ENCODE results near the gene YIF1B.

Gene YIF1B

GRCh38 chr19:38331728-38332127 lies 16.0 kb upstream of the YIF1B start:
- DNase-seq, result no peak

DNA sequence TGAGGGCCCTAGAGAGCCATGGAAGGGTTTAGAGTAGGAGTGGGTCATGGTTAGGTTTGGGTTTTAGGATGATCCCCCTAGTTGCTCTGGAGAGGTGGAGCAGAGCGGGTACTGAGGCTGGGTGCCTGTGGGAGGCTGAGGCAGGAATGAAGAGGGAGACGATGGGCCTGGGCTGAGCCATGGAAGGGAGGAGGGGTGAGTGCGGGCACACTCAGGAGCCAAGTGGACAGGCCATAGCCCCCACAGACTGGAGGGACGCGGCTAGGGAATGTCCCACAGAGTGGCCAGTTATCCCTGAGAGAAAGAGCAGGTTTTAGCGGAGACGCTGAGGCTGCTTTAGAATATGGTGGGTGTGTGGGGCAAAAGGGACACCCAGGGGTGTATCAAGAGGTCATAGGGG lies 13.9 kb upstream of the YIF1B start:
- no peak for DNase-seq

DNA sequence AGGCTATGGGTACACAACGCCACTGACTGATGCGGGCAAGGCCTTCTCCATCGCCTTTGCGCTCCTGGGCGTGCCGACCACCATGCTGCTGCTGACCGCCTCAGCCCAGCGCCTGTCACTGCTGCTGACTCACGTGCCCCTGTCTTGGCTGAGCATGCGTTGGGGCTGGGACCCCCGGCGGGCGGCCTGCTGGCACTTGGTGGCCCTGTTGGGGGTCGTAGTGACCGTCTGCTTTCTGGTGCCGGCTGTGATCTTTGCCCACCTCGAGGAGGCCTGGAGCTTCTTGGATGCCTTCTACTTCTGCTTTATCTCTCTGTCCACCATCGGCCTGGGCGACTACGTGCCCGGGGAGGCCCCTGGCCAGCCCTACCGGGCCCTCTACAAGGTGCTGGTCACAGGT lies 10.8 kb upstream of the YIF1B start:
- DNase-seq, result no peak

GRCh38 chr19:38324431-38324830 lies 8.7 kb upstream of the YIF1B start:
- DNase-seq, result no peak

GRCh38 chr19:38323291-38323690 lies 7.5 kb upstream of the YIF1B start:
- DNase-seq, result no peak

DNA sequence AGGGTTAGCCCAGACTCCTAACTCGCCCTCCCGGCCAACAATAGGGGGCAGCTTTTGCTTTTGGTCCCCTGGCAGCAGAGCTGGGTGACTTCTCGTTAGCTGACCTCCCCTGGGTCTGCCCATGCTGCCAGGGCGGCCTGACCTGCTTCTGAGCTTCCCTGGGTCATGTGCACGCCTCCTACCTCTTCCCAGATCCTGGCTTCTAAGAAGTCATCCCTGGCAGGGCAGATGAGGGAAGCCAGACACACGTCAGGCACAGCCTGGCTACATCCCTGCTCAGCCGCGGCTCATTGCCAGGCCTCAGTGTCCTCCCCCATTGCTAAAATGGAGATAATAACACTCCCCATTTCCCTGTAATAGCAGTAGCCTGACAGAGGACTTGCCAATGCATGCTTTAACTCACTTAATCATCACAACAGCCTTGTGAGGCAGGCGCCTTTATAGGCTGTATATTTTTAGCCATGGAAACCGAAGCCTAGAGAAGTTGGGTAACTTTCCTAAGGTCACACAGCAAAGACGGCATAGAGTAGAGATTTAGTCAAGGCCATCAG lies 6.0 kb upstream of the YIF1B start:
- peak; percentile 37 for DNase-seq

DNA sequence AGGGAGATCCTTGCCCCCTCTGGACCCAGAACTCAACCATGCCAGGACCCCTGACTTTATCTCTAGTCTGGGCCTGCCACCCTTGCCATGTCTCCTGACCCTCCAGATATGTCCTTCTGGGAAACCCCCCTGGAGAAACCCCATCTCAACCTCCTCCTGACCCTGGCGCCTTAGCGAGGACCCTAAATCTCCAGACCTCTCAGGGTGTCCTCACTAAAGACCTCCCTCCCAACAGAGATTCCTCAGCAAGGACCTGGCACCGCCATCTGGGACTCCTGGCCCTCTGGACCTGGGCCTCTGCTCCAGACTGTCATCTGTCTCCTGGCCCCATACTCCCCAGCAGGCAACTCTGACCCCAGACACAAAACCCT lies 5.2 kb upstream of the YIF1B start:
- DNase-seq, result no peak

DNA sequence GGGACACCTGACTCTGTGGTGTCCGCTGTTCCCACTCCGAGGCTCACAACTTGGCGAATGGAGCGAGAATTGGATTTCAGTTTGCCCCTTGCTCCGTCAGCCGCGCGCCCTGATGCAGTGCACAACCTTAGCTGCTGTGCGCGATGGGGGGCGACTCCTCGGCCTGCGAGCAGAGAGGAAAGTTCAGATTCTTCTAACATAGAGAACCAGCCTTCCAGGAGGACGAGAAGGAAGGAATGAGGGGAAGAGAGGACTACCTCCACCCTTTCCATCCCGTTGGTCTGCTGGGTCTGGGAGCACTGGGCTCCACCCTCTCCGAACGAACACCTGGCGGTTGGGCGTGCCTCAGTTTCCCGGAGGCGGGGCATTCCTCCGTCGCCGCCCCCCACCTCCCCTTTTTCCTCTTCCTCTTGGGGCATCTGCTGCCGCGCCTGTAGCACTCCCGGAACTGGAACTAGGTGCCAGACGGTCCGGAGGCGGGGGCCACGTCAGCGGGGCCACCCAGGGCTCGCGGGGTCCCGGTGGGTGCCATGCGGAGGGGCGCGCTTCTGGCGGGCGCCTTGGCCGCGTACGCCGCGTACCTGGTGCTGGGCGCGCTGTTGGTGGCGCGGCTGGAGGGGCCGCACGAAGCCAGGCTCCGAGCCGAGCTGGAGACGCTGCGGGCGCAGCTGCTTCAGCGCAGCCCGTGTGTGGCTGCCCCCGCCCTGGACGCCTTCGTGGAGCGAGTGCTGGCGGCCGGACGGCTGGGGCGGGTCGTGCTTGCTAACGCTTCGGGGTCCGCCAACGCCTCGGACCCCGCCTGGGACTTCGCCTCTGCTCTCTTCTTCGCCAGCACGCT lies 3.9 kb upstream of the YIF1B start, which contains the start of gene KCNK6:
Gene KCNK6, plus strand, starts transcription at position 425 of the 838 bp plus-strand sequence. Its CDS starts 106 bp downstream, at position 531.
- peak; percentile 68 for DNase-seq

DNA sequence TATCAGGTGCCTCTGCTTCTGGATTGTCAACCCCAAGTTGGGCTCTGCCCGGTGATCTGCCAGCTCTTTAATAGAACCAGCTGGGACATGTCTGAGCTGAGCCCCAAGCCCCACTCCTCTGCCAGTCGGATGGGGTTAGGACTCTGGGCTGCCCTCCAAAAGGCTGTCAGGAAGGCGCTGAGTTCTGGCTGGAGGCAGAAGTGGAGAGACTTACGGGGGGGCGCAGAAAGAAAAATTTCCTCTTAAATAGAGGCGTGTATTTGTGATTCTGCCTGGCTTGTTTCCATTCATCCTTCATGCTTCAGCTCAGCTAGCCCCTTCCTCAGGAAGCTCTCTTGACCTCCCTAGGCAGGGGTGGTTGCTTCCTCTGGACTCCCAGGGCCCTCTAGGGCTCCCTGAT lies 2.9 kb upstream of the YIF1B start:
- DNase-seq, result no peak

GRCh38 chr19:38317104-38317612 lies 1.4 kb upstream of the YIF1B start:
- peak; percentile 95 for DNase-seq

GRCh38 chr19:38316477-38317067 lies 825 bp upstream of the YIF1B start:
- no peak for DNase-seq

DNA sequence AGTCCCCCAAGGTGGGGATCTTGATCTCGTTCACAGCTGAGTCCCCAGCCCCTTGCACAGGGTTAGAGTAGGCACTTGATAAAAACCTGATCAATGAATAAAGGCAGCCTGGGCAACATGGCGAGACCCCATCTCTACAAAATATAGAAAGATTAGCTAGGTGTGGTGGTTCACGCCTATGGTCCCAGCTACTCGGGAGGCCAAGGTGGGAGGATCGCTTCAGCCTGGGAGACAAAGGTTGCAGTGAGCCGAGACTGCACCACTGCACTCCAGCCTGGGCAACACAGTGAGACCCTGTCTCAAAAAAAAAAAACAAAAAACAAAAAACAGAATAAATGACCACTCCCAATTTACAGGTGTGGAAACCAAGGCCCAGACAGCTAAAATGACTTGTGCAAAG lies 4.8 kb downstream of the YIF1B start:
- DNase-seq, result no peak

- no peak for DNase-seq
These were observed 5.5 kb downstream of the YIF1B start for GRCh38 chr19:38310279-38310670.

DNA sequence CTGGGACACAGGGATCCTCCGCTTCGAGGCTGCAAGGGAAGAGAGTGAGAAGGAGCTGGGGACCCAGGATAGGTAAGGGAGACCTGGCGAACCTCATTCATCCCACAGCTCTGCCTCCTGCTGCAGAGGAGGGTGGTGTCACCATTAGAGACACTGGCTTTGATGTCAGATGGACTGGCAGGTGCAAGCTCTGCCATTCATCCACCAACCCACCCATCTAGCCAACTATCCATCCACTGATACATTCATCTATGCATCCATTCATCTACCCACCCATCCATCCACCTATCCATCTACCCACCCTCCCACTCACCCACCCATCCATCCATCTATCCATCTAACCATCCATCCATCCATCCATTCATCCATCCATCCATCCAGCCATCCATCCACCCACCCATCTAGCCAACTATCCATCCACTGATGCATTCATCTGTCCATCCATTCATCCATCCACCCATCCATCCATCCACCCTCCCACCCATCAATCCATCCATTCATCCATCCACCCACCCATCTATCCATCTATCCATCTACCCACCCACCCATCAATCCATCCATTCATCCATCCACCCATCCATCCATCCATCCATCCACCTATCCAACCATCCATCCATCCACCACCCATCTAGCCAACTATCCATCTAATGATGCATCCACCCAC lies 6.0 kb downstream of the YIF1B start:
- no peak for DNase-seq

GRCh38 chr19:38308926-38309614 lies 6.7 kb downstream of the YIF1B start:
- no peak for DNase-seq

GRCh38 chr19:38308006-38308766 lies 7.6 kb downstream of the YIF1B start:
- no peak for DNase-seq

DNA sequence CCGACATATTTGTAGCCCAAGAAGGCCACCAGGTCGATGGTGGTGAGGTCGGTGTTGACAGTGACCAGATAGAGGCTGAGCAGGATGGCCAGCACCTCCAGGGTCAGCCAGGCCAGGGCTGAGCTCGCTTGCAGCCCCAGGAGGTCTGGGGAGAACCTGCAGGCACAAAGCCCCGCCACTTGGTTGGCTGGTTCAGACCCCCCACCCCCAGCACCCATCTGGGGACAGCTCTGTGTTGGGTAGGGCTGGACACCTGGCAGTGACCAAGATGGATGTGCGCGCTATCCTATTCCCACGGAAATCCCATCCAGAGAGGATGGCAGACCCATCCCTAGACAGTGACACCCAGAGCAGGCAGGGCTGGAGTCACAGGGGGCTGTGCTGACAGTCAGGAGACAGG lies 8.2 kb downstream of the YIF1B start:
- DNase-seq, result no peak

DNA sequence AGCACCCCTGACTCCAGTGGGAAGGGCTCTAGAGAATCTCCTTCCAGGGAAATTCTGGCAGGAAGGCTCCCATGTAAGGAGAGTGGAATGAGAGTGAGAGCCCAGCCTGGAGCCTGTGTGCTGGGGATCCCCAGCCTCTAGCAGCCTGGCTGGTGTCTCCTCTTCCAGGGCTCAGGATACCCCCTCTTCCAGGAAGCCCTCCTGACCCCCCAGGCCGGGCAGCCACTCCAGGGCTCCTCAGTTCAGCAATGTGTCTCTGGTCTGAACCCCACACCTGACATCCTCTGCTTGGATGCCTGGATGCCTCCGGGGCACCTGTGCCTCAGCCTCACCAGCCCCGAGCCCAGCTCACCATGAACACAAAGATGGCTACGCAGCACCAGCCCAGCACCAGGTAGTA lies 8.7 kb downstream of the YIF1B start:
- no peak for DNase-seq

DNA sequence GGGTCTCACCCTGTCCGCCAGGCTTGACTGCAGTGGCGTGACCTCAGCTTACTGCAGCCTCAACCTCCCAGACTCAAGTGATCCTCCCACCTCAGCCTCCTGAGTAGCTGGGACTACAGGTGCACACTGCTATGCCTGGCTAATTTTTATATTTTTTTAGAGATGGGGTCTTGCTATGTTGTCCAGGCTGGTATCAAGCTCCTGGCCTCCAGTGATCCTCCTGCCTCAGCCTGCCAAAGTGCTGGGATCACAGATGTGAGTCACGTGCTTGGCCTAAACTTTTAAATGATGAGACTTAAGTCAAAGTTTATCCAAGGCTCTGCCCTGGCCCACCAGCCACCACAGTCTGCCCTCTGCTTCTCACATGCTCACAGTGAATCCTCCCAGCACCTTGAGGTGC lies 9.5 kb downstream of the YIF1B start:
- DNase-seq, result no peak

DNA sequence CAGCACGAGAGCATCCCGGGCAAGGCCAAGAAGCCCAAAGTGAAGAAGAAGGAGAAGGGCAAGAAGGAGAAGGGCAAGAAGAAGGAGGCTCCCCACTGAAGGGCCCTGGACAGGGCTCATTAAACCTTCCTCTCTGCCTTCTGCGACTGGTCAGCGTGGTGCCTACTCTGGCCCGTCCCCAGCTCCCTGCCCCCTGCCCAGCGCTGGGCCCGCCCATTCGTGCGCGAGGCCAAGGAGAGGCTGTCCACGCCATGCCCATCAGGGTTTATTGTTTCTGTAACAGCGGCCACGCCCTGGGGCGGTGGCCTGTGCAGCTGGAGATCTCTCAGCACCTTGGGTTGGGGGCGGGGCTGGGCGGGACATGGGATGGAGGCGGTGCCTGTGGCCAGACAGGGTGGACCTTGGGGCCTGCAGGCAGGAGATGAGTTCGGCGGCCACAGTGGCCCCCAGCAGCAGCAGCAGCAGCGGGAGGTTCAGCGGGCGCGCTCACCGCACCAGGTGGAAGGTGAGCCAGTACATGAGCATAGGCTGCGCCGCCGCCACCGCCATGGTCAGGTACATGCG lies 10.8 kb downstream of the YIF1B start:
- DNase-seq, result no peak

DNA sequence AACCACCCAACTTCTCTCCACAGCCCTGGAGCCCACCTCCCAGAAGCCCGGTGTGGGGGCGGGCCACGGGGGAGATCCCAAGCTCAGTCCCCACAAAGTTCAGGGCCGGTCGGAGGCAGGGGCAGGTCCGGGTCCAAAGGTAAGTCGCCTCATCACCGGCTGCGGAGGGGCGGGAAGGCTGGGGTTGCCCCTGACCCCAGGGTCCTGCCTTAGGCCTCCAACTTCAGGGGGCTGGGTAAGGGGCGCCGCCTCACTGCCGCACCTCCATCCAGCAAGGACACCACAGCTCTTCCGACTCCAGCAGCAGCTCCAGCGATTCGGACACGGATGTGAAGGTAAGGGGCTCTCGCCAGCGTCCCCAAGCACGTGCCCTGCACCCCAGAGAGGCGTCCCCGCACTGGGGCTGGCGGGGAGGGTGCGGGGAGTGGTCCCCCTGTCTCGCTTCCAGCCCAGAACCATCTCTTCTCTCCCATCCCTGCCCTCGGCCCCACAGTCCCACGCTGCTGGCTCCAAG lies 11.3 kb downstream of the YIF1B start:
- no peak for DNase-seq
